GM21786 (cell line): ENCODE results near the gene PLEKHG4B.
"Not testable (repeated sequence)": the region's sequence is repeated elsewhere in the genome, so short reads cannot be mapped to it uniquely, and the experiment has no call there.

Experiments used
- ATAC-seq: cut with Tn5 transposase; IDR thresholded peaks from one replicate; pipeline ENCODE4 v1.9.1; 2021; ENCODE audit not compliant: unreplicated experiment

The PLEKHG4B gene

GRCh38 chr5:197892-198489, 106.0 kb downstream of the PLEKHG4B start:
- ATAC-seq = no peak

- ATAC-seq = no peak
Measured at GRCh38 chr5:198516-199196, 106.7 kb downstream of the PLEKHG4B start.

- no peak for ATAC-seq
Measured at GRCh38 chr5:199197-199949, 107.4 kb downstream of the PLEKHG4B start.

GRCh38 chr5:199950-200645, 108.1 kb downstream of the PLEKHG4B start:
- ATAC-seq = no peak

- no peak for ATAC-seq
Measured at GRCh38 chr5:200985-201384, 109.0 kb downstream of the PLEKHG4B start.

GRCh38 chr5:201672-202071, 109.7 kb downstream of the PLEKHG4B start:
- ATAC-seq = no peak

- ATAC-seq = no peak
Measured at GRCh38 chr5:203246-203930, 111.4 kb downstream of the PLEKHG4B start.

GRCh38 chr5:204001-204400, 112.0 kb downstream of the PLEKHG4B start:
- no peak for ATAC-seq

GRCh38 chr5:204462-204861, 112.5 kb downstream of the PLEKHG4B start:
- ATAC-seq = no peak

- ATAC-seq = no peak
Measured at GRCh38 chr5:204966-205670, 113.2 kb downstream of the PLEKHG4B start.

GRCh38 chr5:206406-206805, 114.4 kb downstream of the PLEKHG4B start:
- ATAC-seq = no peak

- ATAC-seq = no peak
Measured at GRCh38 chr5:206927-207536, 115.1 kb downstream of the PLEKHG4B start.

GRCh38 chr5:207599-207998, 115.6 kb downstream of the PLEKHG4B start:
- no peak for ATAC-seq

GRCh38 chr5:208449-209114, 116.6 kb downstream of the PLEKHG4B start:
- no peak for ATAC-seq

- no peak for ATAC-seq
Measured at GRCh38 chr5:213803-214395, 121.9 kb downstream of the PLEKHG4B start.

- ATAC-seq = not testable (repeated sequence)
Measured at GRCh38 chr5:215256-215655, 123.3 kb downstream of the PLEKHG4B start.

- not testable (repeated sequence) for ATAC-seq
Measured at GRCh38 chr5:216076-216475, 124.1 kb downstream of the PLEKHG4B start.

GRCh38 chr5:217494-218456, 125.8 kb downstream of the PLEKHG4B start, which contains the start of the genes CCDC127 and SDHA:
Gene CCDC127, minus strand, starts transcription at chr5:218153. Its CDS starts 1,304 bp downstream, at chr5:216849.
Gene SDHA, plus strand, starts transcription at chr5:218320. Its CDS starts 36 bp downstream, at chr5:218356.
- ATAC-seq = peak; percentile 73
